GM12878 (cell line): ENCODE data around the gene CST2. TPM values are rescaled to one million over a fixed set of nuclear protein-coding genes. Genes with fewer than 3 reads are reported as not detected.

Source experiments
- ATAC-seq: fragments of 200-7000 bp; cut with Tn5 transposase; 3 replicates; pipeline ENCODE4 v1.9.1; 2020; ENCODE audit warnings: mild to moderate bottlenecking, moderate library complexity
- BruUV-seq: library from RNA; stranded (reverse); fragments of 400-500 nt; replicated peaks from 2 replicates; lab custom pipeline; 2021; lab: Mats Ljungman, UMichigan
- CTCF ChIA-PET: fragments of 300-600 bp; sonication (Branson Sonifier 250); formaldehyde crosslinking; extraction: SDS; loops from one replicate; lab custom pipeline; 2021; ENCODE audit warnings: inconsistent platforms; lab: Yijun Ruan, JAX
- POLR2A ChIA-PET: fragments of 350-600 bp; formaldehyde crosslinking; extraction: SDS; loops from one replicate; lab custom pipeline; 2021; ENCODE audit warnings: inconsistent platforms; lab: Charles Lee
- RAD21 ChIA-PET: fragments of 300-600 bp; sonication (Branson Sonifier 250); formaldehyde crosslinking; loops from one replicate; lab custom pipeline; 2023; ENCODE audit warnings: antibody characterized with exemption; ENCODE audit not compliant: unreplicated experiment; lab: Charles Lee
- SMC1A ChIA-PET: fragments of 300-600 bp; sonication (Branson Sonifier 250); formaldehyde crosslinking; loops from one replicate; lab custom pipeline; 2023; ENCODE audit not compliant: unreplicated experiment, uncharacterized antibody; lab: Charles Lee
- DNase-seq: peaks from one replicate; pipeline ENCODE4 v3.0.0-alpha.2; 2011; ENCODE audit warnings: low read depth, low spot score
- FAIRE-seq: peaks from 3 replicates; lab custom pipeline; 2011; peaks lifted over from hg19 to GRCh38; lab: Jason Lieb, UNC
- H2AFZ ChIP-seq: 2 replicates; pipeline ENCODE4 v1.6.0; 2011; ENCODE audit warnings: low read depth, low read length, control low read depth; ENCODE audit not compliant: control insufficient read depth
- H3K27ac ChIP-seq: 2 replicates; pipeline ENCODE4 v1.5.1; 2011; ENCODE audit warnings: control low read depth; ENCODE audit not compliant: control insufficient read depth, insufficient read depth
- H3K27me3 ChIP-seq, 2 experiments: replicated peaks in 1 of 2; 2 replicates each; pipeline versions ENCODE4 v1.6.0 to v1.6.1; 2011; ENCODE audit warnings: low read length in 1 of 2; ENCODE audit not compliant: control insufficient read depth in 2 of 2, insufficient read depth in 2 of 2
- H3K36me3 ChIP-seq, 2 experiments: 2 replicates each; pipeline ENCODE4 v1.5.1; 2011; ENCODE audit warnings: low read length in 1 of 2; ENCODE audit not compliant: control insufficient read depth in 2 of 2, insufficient read depth in 2 of 2
- H3K4me1 ChIP-seq: 2 replicates; pipeline ENCODE4 v1.6.1; 2011; ENCODE audit warnings: mild to moderate bottlenecking, low read length, moderate library complexity, mixed read lengths; ENCODE audit not compliant: control insufficient read depth, insufficient read depth
- H3K4me2 ChIP-seq: 2 replicates; pipeline ENCODE4 v1.6.0; 2011; ENCODE audit warnings: control low read depth; ENCODE audit not compliant: control insufficient read depth, insufficient read depth
- H3K4me3 ChIP-seq: fragments of 200-600 bp; sonication (generic); 2 replicates; pipeline ENCODE4 v1.5.1; 2016
- H3K79me2 ChIP-seq: 2 replicates; pipeline ENCODE4 v1.6.0; 2011; ENCODE audit warnings: low read length; ENCODE audit not compliant: control insufficient read depth, insufficient read depth
- H3K9ac ChIP-seq: 2 replicates; pipeline ENCODE4 v1.8.0; 2011; ENCODE audit warnings: low read length, control low read depth, mixed read lengths; ENCODE audit not compliant: control insufficient read depth, insufficient read depth
- H3K9me3 ChIP-seq: replicated peaks from 3 replicates; pipeline ENCODE4 v1.5.1; 2011; ENCODE audit warnings: mild to moderate bottlenecking, low read length; ENCODE audit not compliant: control insufficient read depth, insufficient read depth
- H4K20me1 ChIP-seq: 2 replicates; pipeline ENCODE4 v1.6.0; 2011; ENCODE audit not compliant: control insufficient read depth, insufficient read depth
- BHLHE40 ChIP-seq, 2 experiments: fragments of 450-650 bp in 1 of 2; IDR thresholded peaks; 2 replicates each; pipeline ENCODE4 v1.6.1; 2011 to 2017; ENCODE audit warnings: low read depth in 2 of 2, borderline replicate concordance in 1 of 2, improper control_type of control experiment in 1 of 2, low read length in 1 of 2, mild to moderate bottlenecking in 1 of 2
- CREB1 ChIP-seq: IDR thresholded peaks from 2 replicates; pipeline ENCODE4 v1.6.1; 2012; ENCODE audit warnings: low read depth, mild to moderate bottlenecking, inconsistent platforms
- EGR1 ChIP-seq, 2 experiments: IDR thresholded peaks; 1 replicate in 1 of 2; 2 replicates in 1 of 2; pipeline ENCODE4 v1.6.1; 2011 to 2012; ENCODE audit warnings: low read depth in 2 of 2, low read length in 2 of 2, borderline replicate concordance in 1 of 2, mild to moderate bottlenecking in 1 of 2, moderate library complexity in 1 of 2
- HDAC6 ChIP-seq: fragments of 200-600 bp; sonication (generic); IDR thresholded peaks from one replicate; pipeline ENCODE4 v1.8.0; 2017; ENCODE audit warnings: antibody characterized with exemption; ENCODE audit not compliant: unreplicated experiment
- HDGF ChIP-seq: fragments of 450-650 bp; IDR thresholded peaks from 2 replicates; pipeline ENCODE4 v1.6.1; 2016; ENCODE audit warnings: antibody characterized with exemption
- MYC ChIP-seq: IDR thresholded peaks from 2 replicates; pipeline ENCODE4 v1.6.1; 2011; ENCODE audit warnings: mild to moderate bottlenecking, low read length, moderate library complexity, inconsistent platforms; ENCODE audit not compliant: insufficient read depth, insufficient replicate concordance, insufficient read length, severe bottlenecking
- NBN ChIP-seq: fragments of 450-650 bp; IDR thresholded peaks from 2 replicates; pipeline ENCODE4 v1.6.1; 2016
- NFIC ChIP-seq: IDR thresholded peaks from 2 replicates; pipeline ENCODE4 v1.6.1; 2012; ENCODE audit warnings: low read depth, mild to moderate bottlenecking, inconsistent platforms, low read length, moderate library complexity
- NFYA ChIP-seq: IDR thresholded peaks from 2 replicates; pipeline ENCODE4 v1.6.1; 2011; ENCODE audit warnings: low read depth, mild to moderate bottlenecking, low read length, improper control_type of control experiment, borderline replicate concordance
- POLR2A ChIP-seq: IDR thresholded peaks from 2 replicates; pipeline ENCODE4 v1.6.1; 2011; ENCODE audit warnings: low read depth, mild to moderate bottlenecking, low read length
- POLR2AphosphoS5 ChIP-seq: IDR thresholded peaks from 2 replicates; pipeline ENCODE4 v1.6.1; 2011; ENCODE audit warnings: mild to moderate bottlenecking, low read length, inconsistent platforms
- SP1 ChIP-seq: IDR thresholded peaks from one replicate; pipeline ENCODE4 v1.6.1; 2011; ENCODE audit warnings: low read depth, low read length
- TARDBP ChIP-seq: IDR thresholded peaks from 2 replicates; pipeline ENCODE4 v1.6.1; 2016; ENCODE audit warnings: borderline replicate concordance
- TCF12 ChIP-seq: IDR thresholded peaks from 2 replicates; pipeline ENCODE4 v1.6.1; 2011; ENCODE audit warnings: low read depth, mild to moderate bottlenecking, low read length
- TCF7 ChIP-seq: IDR thresholded peaks from 2 replicates; pipeline ENCODE4 v1.6.1; 2014; ENCODE audit warnings: antibody characterized with exemption, borderline replicate concordance
- YY1 ChIP-seq: IDR thresholded peaks from 2 replicates; pipeline ENCODE4 v1.6.1; 2011; ENCODE audit warnings: low read depth, mild to moderate bottlenecking, low read length
- WGBS: methylation state at CpG from one replicate; pipeline ENCODE4 v1.1.6; 2016; ENCODE audit warnings: low lambda C conversion rate; ENCODE audit not compliant: insufficient replicate concordance, insufficient coverage; ENCODE audit errors: missing lambda C conversion rate; 5-methylcytosine and 5-hydroxymethylcytosine counted together
- in situ Hi-C: fragments of 300-500 bp; cut with MboI; formaldehyde crosslinking; loops from 9 replicates; pipeline ENCODE4 v1.14.3; 2018; ENCODE audit warnings: mixed read lengths
- intact Hi-C: fragments of 100-400 bp; cut with micrococcal nuclease; formaldehyde crosslinking; loops from one replicate; pipeline ENCODE4 v1.14.2; 2022; ENCODE audit not compliant: unreplicated experiment
- polyA plus RNA-seq, 11 experiments: library from polyadenylated mRNA; depleted of rRNA in 4 of 11; unstranded in 6 of 11; stranded (reverse) in 5 of 11; fragments of >200 nt; fragmentation: Nextera tagmentation in 4 of 11; fragmentation: Illumina TruSeq in 1 of 11; extraction: Ambion mirVana in 4 of 11; extraction: Trizol in 1 of 11; gene quantifications; 1 replicate in 1 of 11; 2 replicates in 10 of 11; pipeline versions ENCODE4 v1.2.1 to v1.2.3, GENCODE V29; 2011 to 2016; ENCODE audit warnings: inconsistent platforms in 2 of 11, missing spikeins in 2 of 11, low read depth in 1 of 11
- total RNA-seq, 4 experiments: library from RNA; depleted of rRNA in 3 of 4; stranded (reverse); fragments of >200 nt in 3 of 4; fragmentation: Illumina TruSeq in 1 of 4; extraction: Trizol in 1 of 4; gene quantifications; 2 replicates each; pipeline versions ENCODE4 v1.2.1 to v1.2.3, GENCODE V29; 2013 to 2021
- TF ChIP-seq, protein P1 (sequence below): fragments of 450-650 bp; IDR thresholded peaks from 2 replicates; pipeline ENCODE4 v1.6.1; 2014; ENCODE audit warnings: mild to moderate bottlenecking

CST2 gene
- total and polyA plus RNA-seq, 10 of the 15 experiments (the other 5 are each of a cell fraction or from before 2014, with no cell fraction given), result not detected

DNA sequence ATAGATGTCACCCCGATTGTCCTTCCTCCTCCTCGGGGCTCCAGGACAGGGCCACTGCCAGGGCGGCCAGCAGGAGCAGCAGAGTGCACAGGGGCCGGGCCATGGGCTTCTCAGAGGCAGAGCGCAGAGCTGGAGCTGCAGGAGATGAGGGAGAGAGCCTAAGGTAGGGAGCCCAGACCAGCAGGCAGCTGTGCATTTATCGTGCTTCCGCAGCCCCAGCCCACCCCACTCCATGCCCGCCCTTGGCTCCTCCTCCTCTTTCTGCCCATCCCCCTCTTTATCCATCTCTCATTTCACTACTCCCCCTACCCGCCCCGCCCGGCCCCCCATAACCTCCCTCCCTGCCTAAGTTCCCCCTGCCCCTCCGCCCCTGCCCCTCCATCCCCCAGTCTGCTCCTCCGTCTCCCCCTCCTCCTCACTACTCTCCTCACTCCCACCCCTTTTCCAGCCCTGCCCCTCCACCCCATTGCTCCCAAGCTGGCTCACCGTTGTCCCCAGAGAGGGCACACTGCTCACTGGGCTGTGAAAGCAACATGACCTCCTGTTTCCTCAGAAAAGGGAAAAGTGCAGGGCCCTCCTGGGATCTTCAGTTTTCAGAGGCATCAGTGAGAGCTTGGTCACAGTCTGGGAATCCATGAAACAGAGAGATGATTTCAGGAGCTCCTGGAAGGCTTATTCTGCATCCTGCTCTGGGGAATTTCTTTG, 50.3 kb downstream of the CST2 start:
- no peaks in the 10 kb centered on the region for H4K20me1 ChIP-seq
- no peak overlapping the region for H3K27ac ChIP-seq
- TF ChIP-seq, protein P1, sequence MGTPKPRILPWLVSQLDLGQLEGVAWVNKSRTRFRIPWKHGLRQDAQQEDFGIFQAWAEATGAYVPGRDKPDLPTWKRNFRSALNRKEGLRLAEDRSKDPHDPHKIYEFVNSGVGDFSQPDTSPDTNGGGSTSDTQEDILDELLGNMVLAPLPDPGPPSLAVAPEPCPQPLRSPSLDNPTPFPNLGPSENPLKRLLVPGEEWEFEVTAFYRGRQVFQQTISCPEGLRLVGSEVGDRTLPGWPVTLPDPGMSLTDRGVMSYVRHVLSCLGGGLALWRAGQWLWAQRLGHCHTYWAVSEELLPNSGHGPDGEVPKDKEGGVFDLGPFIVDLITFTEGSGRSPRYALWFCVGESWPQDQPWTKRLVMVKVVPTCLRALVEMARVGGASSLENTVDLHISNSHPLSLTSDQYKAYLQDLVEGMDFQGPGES, result no peak
- TF ChIP-seq POLR2AphosphoS5 (no peak), NBN (no peak), HDGF (no peak), MYC (no peak), CREB1 (no peak), SP1 (no peak), BHLHE40 (IDR thresholded peaks at IDR 0.05; ENCODE audit: borderline replicate concordance in 1 of 2, low read depth in 2 of 2, low read length in 1 of 2) (no peak), NFYA (no peak), TCF7 (no peak), POLR2A (no peak), YY1 (no peak), TCF12 (no peak), EGR1 (IDR thresholded peaks at IDR 0.05; ENCODE audit: borderline replicate concordance in 1 of 2, low read depth in 2 of 2, low read length in 2 of 2) (no peak), HDAC6 (no peak), NFIC (no peak), TARDBP (no peak)
- H3K79me2 ChIP-seq, result no peaks in the 10 kb centered on the region
- peaks cover 0 to 2% of the 10 kb centered on the region in 2 experiments; a peak in 2 of 4 replicates for H3K27me3 ChIP-seq
- ChIA-PET RAD21 (no interaction called here), CTCF (no interaction called here), SMC1A (no interaction called here), POLR2A (no interaction called here)
- ATAC-seq, result no peak
- no peak for FAIRE-seq
- in situ Hi-C loops, result no loop called here
- H3K9me3 ChIP-seq, result no peaks in the 10 kb centered on the region
- intact Hi-C loops, result no loop called here
- no peak overlapping the region for H3K9ac ChIP-seq
- DNase-seq, result no peak
- BruUV-seq, result no TSS peak
- no peaks in the 10 kb centered on the region for H3K36me3 ChIP-seq
- no peaks in the 10 kb centered on the region for H3K4me1 ChIP-seq
- 0% methylated on average over 6 of the region's 14 CpGs for WGBS
- no peak overlapping the region for H2AFZ ChIP-seq
- no peak overlapping the region for H3K4me3 ChIP-seq
- H3K4me2 ChIP-seq, result no peak overlapping the region
